Stimulated activated naive CD4-positive, alpha-beta T cell (primary cell): ENCODE measurements around the gene HDAC4.

ENCODE experiments used
- DNase-seq, 6 experiments: peaks; one replicate each; lab custom pipeline; 2025; lab: John Stamatoyannopoulos, UW

Gene HDAC4

DNA sequence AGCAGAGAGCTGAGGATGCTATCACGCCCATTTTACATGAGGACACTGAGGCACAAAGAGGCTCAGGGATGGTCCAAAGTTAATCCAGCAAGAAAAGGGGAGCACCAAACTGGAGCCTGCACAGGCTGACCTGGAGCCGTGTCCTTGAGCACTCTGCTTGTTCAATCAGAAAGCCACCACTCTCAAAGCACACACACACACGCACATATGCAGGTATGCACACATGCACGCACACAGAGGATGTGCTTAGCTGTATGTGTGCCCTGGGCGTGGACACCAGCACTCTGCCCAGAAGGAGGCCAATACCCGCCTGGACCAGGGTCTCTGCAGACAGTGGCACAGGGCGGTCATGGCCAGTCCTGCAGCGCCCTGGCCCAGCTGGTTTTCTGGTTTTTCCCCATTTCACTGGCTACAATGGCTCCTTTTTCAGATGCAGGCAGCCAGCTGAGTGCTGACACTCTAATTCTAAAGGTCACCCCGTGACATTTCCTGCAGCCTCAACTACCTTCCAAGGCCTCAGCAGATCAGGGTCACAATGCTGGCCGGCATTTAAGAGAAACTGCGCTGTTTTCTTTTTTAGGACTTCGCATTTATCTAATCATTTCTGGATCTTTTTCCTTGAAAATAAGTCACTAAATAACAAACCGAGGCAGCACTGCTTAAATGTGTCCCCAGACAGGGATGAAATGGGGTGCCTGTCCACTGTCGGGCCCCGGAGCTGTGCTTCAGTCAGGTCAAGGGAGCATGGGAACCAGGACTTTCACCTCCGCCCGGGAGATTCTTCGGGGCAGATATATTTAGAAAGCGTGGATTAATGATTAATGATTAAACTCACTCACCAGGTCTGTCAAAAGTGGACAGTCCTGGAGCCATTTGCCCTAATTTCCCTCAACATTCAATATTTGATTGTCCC, 104.5 kb downstream of the HDAC4 start:
- peak in 2 of 6 experiments; percentile 34 to 41 for DNase-seq

DNA sequence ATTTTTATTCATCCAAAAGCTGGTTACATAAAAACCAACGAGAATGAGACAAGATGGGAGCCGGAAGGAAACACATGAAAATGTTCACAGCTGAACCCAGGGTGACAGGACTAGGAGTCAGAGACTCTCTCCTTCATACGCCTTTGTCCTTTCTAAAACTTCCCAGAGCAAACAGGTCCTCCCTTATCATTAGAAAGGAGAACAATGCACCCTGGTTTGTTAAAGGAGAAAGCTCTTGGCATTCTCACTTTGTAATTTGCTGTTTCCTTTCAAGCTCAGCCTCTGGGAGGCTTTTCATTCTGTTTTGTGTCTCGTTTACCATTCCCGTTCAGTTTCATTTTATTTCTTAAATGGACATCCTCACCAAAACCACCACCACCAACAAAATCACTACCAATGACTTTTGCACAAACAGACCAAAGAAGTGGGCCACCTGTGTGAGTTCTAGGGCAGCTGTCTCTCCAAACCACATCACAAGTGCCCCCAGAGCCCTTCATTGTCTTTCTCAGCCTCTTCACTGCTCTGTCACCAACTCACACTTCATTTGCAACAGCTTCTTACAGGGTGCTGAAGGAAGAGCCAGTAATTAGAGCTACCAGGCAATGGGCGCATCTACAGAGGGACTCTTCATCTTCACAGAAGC, 105.3 kb downstream of the HDAC4 start:
- DNase-seq, result peak in 5 of 6 experiments; percentile 8 to 65 (median 35)

DNA sequence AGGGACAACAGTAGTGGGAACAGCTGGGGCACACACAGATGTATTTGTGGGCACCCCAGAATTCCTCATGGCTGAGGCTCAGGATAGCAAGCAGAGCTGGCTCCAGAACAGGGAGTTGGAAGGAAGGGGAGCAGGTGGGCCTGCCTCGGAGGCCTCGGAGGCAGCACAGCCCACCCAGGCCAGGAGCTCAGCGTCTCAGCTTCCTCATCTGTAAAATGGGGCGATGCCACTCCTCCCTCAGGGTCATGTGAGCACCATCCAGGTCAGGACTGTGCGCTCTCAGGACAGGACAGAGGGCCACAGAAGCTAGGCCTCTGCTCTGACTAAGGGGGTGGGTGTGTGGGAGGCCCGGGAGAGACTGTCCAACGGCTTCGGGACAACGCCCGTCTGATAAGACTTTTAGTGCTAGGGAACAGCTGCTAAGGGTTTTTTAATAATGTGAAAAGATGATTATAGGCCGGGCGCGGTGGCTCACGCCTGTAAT, 106.2 kb downstream of the HDAC4 start:
- DNase-seq, result no peak

DNA sequence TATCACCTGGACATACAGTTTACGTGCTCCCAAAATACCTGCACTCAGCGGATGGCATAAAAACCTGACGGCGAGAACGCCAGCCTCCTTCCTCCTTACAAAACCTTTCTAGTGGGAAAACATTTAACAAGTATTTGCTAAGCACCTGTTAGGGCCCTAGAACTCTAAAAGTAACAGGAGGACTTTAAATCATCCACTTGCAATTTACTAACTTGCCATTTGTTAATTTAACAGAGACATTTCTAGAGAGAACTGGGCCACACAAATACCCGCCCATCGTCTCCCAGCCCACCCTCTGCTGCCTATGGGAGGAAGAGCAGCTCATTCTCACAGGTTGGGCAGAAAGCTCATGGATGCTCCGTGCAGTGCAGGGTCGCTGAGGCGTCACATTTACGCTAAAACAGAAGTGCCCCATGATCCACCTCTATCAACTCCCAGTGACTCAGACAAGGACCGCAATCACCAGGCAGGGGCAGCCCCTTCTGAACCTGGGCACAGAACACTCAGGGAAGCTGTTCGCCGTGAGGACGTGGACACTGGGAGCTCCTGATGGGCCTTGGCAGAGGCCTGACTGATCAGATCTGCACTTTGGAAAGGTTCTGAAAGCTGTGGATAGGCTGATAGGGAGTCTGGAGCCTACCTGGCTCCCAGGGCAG, 106.9 kb downstream of the HDAC4 start:
- DNase-seq, result peak in 2 of 6 experiments; percentile 8 to 27

DNA sequence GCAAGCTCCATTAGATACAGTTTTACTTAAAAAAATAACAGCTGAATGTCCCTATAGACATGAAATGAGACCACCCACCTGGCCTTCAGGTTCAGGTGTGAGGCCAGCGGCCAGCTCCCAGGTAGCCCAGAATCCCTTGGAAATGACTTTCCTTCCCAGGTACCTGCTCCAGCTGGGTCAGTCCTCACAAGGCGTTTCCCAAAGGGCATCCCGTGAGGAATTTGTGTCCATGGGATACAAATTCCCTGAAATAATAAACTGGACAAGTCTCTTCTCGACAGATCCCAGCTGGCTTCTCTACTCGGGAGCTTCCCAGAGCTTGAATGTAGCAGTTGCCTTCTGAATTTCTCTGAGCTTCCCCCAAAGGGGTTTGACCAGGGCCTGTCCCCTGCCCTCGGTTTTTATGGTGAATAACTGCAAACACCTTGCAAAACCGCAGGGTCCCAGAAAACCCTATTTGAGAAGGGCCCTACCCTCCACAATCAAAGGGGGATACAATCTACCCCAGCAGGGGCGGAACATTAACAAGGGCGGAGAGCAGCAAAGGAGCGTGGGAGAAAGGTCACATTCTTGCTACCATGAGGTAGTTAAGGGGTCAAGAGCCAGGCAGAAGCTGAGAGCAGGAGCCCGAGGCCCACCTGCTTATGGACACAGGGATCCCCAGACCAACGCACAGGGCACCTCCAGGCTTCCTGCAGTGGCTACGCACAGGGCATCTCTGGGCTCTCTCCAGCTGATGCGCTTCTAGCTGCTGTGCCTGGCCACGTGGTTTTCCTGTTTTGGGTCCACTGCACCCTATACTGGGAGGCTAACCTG, 107.7 kb downstream of the HDAC4 start:
- DNase-seq, result no peak

DNA sequence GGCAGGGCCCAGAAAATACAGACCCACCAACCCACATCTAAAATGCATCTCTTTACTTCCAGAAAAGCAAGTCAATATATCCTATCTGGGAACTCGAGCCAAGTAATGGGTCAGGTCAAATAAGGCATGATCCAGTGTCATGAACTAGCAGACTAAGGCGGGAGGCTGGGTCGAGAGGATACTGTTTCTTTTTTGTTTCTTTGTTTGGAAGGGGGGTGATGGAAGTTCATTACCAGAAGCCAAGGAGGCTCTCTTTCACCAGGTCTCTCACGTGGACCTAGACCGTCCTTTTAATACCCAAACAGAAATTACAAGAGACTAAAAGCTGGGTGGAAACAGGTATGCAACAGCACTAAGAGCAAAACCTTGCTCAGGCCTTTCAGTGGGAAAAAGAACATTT, 108.3 kb downstream of the HDAC4 start:
- no peak for DNase-seq

DNA sequence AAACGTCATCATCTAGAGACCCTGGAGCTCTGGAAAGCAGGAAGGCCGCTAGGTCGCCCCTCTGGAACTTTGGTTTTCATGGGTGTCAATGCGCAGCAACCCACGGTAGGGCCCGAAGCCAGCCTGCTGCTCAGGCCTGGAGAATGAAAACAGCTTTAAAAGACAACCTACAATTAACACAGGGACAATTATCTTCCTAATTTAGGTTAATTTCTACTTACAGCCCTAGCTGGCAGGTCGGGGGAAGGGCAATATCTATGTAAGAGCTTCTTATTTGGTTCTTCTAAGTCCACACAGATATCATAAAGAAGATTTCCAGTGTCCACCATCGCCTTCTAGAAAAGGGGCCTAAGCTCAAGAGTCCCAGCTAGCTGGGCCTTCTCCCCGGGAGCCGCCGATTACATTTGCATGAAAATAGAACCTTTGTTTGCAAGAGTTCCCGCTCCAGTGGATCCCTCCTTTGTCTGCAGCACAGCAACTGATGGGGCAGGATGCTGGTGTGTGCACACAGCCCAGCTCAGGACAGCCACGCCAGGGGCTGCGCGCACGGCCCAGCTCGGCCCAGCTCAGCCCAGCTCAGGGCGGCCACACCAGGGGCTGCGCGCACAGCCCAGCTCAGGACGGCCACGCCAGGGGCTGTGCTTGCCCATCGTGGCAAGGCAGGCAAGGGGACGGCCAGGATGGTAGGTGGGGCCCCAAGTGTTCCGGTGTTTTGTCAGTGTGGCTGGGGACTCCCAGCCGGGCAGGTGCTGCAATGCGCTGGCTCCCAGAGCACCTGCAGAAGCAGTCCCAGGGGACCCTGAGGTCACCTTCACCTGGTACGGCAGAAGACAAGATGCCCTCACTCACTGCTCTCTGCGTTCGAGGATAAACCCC, 109.1 kb downstream of the HDAC4 start:
- no peak for DNase-seq

DNA sequence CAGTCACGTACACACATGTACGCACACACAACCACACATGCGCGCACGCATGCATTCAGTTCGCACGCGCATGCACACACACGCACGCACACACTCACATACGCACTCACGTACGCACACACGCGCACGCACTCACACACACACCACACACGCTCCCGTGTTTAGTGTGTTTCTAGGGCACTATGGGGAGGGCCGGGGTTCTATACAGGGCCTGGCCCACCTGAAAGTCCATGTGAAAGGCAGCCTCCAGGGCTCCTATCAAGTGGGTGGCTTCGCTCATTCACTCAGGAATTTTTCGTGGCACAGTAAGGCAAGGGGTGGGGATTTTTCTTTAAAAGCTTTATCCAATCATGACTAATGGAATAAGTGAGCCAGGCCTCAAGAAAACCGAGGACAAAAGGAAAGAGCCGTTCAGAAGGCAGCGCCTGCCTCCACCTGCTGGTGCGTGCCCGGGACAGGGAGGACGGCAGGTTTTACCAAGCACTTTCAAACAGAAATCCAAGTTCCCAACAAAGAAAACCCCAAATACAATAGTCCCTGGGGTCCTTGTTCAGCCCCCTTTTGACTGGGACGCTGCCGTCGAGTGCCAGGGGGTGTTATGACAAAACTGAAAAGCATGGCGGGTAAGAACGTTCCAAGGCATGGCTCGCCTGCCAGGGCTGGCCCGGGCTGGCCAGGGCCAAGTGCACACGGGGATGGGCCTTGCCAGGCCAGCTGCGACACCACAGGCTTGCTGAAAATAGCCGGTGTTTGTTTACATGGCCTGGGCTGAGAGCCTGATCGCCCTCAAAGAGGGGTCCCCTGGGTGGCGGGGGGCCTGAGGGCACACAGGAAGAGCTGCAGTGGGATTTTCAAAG, 110.0 kb downstream of the HDAC4 start:
- DNase-seq, result no peak

DNA sequence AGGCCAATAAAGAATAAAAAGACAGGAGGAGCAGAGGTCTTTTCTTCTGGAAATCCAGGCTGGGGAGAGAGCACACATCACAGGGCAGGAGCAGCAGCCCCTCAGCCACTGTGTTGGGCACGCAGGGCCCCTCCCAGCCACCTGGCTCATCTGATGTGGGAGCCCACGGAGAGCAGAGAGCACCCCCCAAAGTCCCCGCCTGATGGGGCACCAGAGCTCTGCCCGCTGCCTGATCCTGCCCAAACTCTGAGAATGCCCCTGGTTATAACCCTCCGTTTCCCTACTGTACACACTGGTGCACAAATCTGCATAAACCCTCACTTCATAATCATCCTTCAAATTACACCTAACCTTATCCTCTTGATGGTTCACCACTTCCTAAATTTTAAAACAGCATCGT, 111.3 kb downstream of the HDAC4 start:
- DNase-seq, result peak in 5 of 6 experiments; percentile 21 to 66 (median 35)

DNA sequence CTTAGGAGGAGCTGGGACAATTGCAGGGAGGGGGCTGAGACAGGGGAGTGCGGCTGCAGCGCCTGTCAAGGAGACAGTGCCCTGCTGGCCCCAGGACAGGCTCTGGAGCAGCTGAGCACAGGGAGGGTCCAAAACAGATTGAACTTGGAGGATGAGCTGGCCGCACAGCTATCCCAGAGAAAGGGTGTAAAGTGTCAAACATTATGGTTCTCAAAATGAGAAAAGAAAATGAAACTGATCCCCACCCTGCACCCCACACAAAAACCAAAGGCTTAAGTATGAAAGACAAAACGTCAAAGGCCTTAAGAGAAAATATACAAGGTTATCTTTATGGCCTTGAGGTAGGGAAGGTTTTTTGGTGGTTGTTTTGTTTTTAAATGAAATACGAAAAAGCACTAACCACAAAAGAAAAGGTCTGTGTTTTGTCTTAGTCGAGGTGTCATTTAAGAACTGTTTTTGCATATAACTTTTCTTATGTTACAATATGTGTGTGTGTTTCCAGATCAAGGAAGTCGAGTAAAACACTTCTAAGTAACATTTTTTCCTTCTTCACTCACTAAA, 111.8 kb downstream of the HDAC4 start:
- peak in 5 of 6 experiments; percentile 18 to 83 (median 78) for DNase-seq

DNA sequence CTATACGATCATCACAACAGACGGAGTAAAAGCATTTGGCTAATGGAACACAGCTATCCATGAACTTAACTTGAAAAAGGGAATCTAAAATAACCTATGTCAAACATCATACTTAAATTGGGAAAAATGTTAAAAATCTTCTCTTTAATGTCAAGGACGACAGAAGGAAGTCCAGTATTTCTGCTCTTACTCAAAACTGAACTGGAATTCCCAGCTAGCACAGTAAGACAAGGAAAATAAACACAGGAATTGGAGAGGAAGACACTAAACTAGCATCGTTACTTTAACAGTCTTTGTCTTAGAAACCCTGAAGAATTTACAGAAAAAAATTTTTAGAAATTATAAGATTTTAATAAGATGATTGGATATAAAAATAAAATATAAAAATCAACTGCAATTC, 112.6 kb downstream of the HDAC4 start:
- no peak for DNase-seq

DNA sequence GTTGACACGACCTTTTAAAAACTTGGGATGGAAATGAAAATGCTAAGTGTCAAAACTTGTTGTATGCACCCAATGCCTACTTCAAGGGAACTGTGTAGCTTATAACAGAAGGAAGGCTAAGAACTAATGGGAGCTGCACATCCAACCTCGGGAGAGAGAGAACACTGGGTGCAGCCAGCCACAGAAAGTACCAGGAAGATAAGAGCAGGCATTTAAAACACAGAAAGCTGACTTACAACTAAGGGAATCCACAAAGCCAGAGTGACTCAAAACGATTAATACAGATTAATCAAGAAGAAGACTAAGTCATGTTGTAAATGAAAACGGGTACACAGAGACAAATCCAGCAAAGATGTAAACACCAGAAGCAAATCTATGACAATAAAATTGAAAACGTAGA, 113.4 kb downstream of the HDAC4 start:
- DNase-seq, result no peak

DNA sequence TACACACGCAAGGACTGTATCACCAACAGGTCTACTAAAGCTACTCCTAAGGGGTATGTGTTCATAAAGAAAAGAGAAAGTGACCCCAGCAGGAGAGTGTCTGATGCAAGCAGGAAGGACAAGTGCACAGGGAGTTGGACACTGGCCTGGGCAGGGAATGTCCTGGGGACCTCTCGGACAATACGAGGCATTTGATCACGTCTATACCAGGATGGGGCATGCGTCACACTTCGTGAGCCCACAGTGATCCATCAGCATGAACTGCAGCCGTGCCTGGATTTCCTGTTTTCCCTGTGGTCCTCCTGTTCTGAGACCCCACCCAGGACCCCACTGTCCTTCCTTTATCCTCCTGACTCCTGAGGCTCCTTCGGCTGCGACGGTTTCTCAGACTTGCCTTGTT, 113.9 kb downstream of the HDAC4 start:
- no peak for DNase-seq

DNA sequence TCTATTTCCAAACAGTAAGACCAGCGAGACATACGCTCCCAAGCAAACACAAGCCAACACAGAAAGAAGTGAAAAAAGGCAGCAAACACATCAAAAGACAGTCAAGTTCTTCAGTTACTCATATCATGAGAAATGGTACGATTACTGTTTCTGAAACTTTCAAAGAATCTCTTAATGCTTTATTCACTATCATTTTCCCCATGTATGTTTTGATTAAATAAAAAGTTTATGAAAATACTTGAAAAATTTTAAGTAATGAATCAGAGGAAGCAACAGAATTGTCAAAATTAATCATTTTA, 114.9 kb downstream of the HDAC4 start:
- DNase-seq, result no peak

DNA sequence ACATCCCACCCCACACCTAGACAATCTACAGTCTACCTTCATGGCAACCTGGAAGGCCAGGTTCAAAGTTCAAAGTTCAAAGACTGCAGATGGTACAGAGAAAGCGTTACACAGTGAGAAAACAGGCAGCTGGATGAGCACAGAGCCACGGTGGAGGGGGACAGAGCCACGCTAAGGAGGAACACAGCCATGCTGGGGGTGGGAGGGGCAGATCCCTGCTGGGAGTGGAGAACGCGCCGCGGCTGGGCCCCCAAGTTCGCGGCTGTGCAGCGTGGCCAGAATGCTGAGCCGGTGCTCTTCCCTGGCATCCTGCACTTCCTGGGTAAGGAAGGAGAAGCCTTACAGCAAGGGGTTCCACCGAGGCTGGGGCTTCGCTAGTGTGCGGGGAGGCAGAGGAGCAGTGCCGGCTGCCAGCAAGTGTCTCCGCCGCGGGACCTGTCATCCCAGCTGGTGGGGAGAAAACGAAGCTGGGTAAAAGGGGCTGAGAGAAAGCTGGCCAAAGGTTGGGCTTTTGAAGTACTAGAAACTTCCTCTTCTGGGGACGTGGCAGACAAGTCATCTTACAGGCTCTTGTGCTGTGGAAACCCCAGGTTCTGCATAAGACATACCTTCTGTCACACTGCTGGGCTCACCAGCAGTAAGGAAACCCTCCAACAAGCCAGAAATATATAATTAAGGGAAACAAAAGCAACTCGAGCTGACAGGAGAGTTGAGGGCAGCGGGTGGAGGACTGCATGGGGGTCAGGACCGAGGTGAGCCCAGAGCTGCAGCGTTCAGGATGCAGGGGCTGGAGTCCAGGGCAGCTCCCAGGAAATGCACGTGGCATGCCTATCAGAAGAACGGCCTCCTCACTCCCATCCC, 115.5 kb downstream of the HDAC4 start:
- peak in 4 of 6 experiments; percentile 18 to 64 (median 22) for DNase-seq

DNA sequence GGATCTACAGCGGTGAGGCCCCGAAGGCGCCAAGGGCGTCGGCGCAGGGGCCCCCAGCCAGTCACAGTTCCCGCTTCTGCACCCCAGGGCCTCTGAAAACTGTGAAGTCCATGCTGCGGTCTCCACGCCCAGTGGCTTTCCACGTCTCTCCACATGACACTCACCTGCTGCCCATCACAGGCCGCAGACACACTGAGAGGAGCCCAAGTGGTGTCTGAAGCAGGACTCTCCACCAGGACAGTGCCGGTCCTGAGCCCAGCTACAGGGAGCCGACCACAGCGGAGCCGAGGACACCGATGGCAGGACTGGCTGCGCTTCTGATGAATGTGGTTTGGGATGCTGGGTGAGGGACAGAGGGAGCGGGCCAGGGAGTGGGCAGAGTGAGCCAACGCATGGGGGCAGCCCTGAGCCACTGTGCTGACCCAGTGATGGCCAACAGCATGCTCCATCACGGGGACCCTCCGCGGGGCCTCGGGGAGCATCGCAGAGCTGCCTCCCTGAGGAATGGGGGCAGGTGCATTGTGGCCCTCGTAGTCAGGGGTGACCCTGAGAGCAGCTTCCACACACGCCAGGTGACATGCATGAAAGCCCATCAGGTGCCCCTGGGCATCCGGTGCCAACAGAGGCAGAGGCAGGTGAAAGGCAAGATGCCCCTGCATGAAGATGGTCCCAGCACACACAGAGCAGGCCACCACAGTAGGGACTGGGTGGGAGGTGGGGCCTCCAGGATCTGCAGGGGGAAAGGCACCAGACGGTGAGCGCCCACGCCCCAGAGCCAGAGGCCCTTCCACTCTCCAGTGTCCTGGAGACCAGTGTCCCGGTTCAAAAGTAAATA, 116.6 kb downstream of the HDAC4 start:
- no peak for DNase-seq

DNA sequence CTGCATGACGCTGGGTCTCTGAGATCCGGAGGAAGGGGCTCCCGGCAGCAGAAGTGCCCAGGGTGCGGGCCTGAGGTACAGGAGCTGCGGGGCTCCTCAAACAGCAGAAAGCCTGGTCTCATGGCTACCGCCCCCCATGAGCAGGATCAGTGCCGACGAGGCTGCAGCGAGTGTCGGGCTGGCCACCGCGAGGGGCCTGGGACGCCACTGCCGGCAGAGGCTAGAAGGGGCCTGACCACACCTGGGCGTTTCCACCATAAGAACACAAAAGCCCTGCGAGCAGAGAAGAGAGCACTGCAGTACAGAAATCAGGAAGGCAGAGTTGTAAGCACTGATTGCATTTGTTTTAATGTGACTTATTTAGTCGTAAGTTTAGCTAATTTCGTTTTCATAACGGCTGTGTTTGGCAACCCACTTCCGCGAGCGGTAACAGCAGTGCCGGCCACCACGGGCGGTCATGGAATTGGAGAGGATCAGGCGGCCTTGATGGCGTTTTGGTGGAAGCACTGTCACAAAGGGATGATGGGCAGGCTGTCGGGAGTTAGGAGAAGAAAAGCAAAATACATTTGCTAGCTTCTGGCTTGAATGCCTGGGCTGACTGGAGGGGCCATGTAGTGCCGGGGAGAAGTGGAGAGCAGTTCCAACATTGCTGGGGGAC, 117.4 kb downstream of the HDAC4 start:
- DNase-seq, result no peak
